IMR-90 (cell line): ENCODE results near the gene KANK3. TPM values are rescaled to one million over a fixed set of nuclear protein-coding genes. Genes with fewer than 3 reads are reported as not detected.

Experiments
- ATAC-seq: fragments of 200-7000 bp; cut with Tn5 transposase; 2 replicates; pipeline ENCODE4 v1.9.1; 2020; ENCODE audit warnings: low read depth, mild to moderate bottlenecking, moderate library complexity
- Bru-seq: library from RNA; stranded (reverse); fragments of 400-500 nt; gene quantifications from one replicate; lab custom pipeline; 2021; lab: Mats Ljungman, UMichigan
- BruChase-seq, 2 experiments: library from RNA; stranded (reverse); fragments of 400-500 nt; gene quantifications; one replicate each; lab custom pipeline; 2021; lab: Mats Ljungman, UMichigan
- BruUV-seq: library from RNA; stranded (reverse); fragments of 400-500 nt; replicated peaks from 2 replicates; lab custom pipeline; 2021; lab: Mats Ljungman, UMichigan
- CTCF ChIA-PET: fragments of 300-600 bp; formaldehyde crosslinking; extraction: SDS; loops from one replicate; lab custom pipeline; 2021; ENCODE audit warnings: antibody characterized with exemption; lab: Yijun Ruan, JAX
- POLR2A ChIA-PET: fragments of 300-600 bp; sonication (Branson Sonifier 250); formaldehyde crosslinking; loops from one replicate; lab custom pipeline; 2022; ENCODE audit warnings: antibody characterized with exemption; ENCODE audit not compliant: unreplicated experiment; lab: Charles Lee
- DNase-seq: peaks from one replicate; pipeline ENCODE4 v3.0.0; 2013
- H2AFZ ChIP-seq: replicated peaks from 2 replicates; pipeline ENCODE3; 2013; ENCODE audit warnings: low read length, mild to moderate bottlenecking; ENCODE audit not compliant: poor library complexity
- H2AK5ac ChIP-seq: 2 replicates; pipeline ENCODE4 v1.6.1; 2013; ENCODE audit warnings: low read depth, low read length, inconsistent platforms
- H2AK9ac ChIP-seq: replicated peaks from 2 replicates; pipeline ENCODE3; 2013; ENCODE audit warnings: mild to moderate bottlenecking, low read depth, low read length, moderate library complexity; ENCODE audit not compliant: poor library complexity
- H2BK120ac ChIP-seq: 2 replicates; pipeline ENCODE4 v1.6.1; 2013; ENCODE audit warnings: low read depth, low read length, inconsistent platforms
- H2BK15ac ChIP-seq: 3 replicates; pipeline ENCODE4 v1.6.1; 2013; ENCODE audit warnings: low read depth, low read length, inconsistent platforms
- H2BK20ac ChIP-seq: 2 replicates; pipeline ENCODE4 v1.6.1; 2013; ENCODE audit warnings: low read depth, mild to moderate bottlenecking, inconsistent platforms, low read length, moderate library complexity
- H2BK5ac ChIP-seq: 2 replicates; pipeline ENCODE4 v1.6.1; 2013; ENCODE audit warnings: mild to moderate bottlenecking, low read depth, low read length, inconsistent platforms; ENCODE audit not compliant: poor library complexity, severe bottlenecking
- H3K14ac ChIP-seq: replicated peaks from 2 replicates; pipeline ENCODE4 v1.6.1; 2013; ENCODE audit warnings: low read depth, low read length, inconsistent platforms
- H3K18ac ChIP-seq: 2 replicates; pipeline ENCODE4 v1.6.1; 2013; ENCODE audit warnings: low read depth, low read length, control low read depth
- H3K23ac ChIP-seq: 2 replicates; pipeline ENCODE4 v1.6.1; 2013; ENCODE audit warnings: low read depth, low read length, inconsistent platforms
- H3K27ac ChIP-seq: 2 replicates; pipeline ENCODE4 v1.5.1; 2013; ENCODE audit warnings: mild to moderate bottlenecking, control low read depth, low read length; ENCODE audit not compliant: insufficient read depth
- H3K27me3 ChIP-seq: 2 replicates; pipeline ENCODE4 v1.6.1; 2013; ENCODE audit warnings: low read length; ENCODE audit not compliant: control insufficient read depth, insufficient read depth
- H3K36me3 ChIP-seq: 2 replicates; pipeline ENCODE4 v1.6.1; 2013; ENCODE audit warnings: low read length, mixed read lengths; ENCODE audit not compliant: control insufficient read depth, insufficient read depth
- H3K4ac ChIP-seq: 2 replicates; pipeline ENCODE4 v1.6.1; 2013; ENCODE audit warnings: low read depth, low read length, inconsistent platforms
- H3K4me1 ChIP-seq: 2 replicates; pipeline ENCODE4 v1.6.1; 2013; ENCODE audit warnings: low read length, mixed read lengths; ENCODE audit not compliant: control insufficient read depth, insufficient read depth
- H3K4me2 ChIP-seq: 2 replicates; pipeline ENCODE4 v1.6.1; 2013; ENCODE audit warnings: low read depth, mild to moderate bottlenecking, control low read depth, low read length, moderate library complexity
- H3K4me3 ChIP-seq: 2 replicates; pipeline ENCODE4 v1.5.1; 2013; ENCODE audit warnings: low read depth, mild to moderate bottlenecking, control low read depth, low read length, moderate library complexity; ENCODE audit not compliant: insufficient read depth
- H3K56ac ChIP-seq: 2 replicates; pipeline ENCODE4 v1.6.1; 2013; ENCODE audit warnings: low read length, inconsistent platforms; ENCODE audit not compliant: insufficient read depth; ENCODE audit errors: extremely low read depth
- H3K79me1 ChIP-seq, 2 experiments: 2 replicates each; pipeline ENCODE4 v1.6.1; 2013; ENCODE audit warnings: low read length in 2 of 2, inconsistent platforms in 1 of 2, low read depth in 1 of 2
- H3K9ac ChIP-seq: 2 replicates; pipeline ENCODE4 v1.6.1; 2013; ENCODE audit warnings: low read depth, low read length, control low read depth
- H3K9me1 ChIP-seq: 2 replicates; pipeline ENCODE4 v1.6.1; 2013; ENCODE audit warnings: low read length, inconsistent platforms; ENCODE audit not compliant: insufficient read depth
- H3K9me3 ChIP-seq: 2 replicates; pipeline ENCODE4 v1.6.1; 2013; ENCODE audit warnings: low read length; ENCODE audit not compliant: control insufficient read depth, insufficient read depth
- H4K20me1 ChIP-seq: 2 replicates; pipeline ENCODE4 v1.6.1; 2013; ENCODE audit warnings: low read length, inconsistent platforms; ENCODE audit not compliant: insufficient read depth
- H4K5ac ChIP-seq: 2 replicates; pipeline ENCODE4 v1.6.1; 2013; ENCODE audit warnings: mild to moderate bottlenecking, low read depth, low read length, control low read depth
- H4K8ac ChIP-seq, 2 experiments: 2 replicates each; pipeline ENCODE4 v1.6.1; 2013; ENCODE audit warnings: low read depth in 2 of 2, low read length in 2 of 2, control low read depth in 1 of 2, inconsistent platforms in 1 of 2
- H4K91ac ChIP-seq: 2 replicates; pipeline ENCODE4 v1.6.1; 2013; ENCODE audit warnings: low read depth, low read length, inconsistent platforms; ENCODE audit not compliant: insufficient read depth
- FOS ChIP-seq: fragments of 150-350 bp; IDR thresholded peaks from 2 replicates; pipeline ENCODE4 v1.6.1; 2016; ENCODE audit warnings: low read depth, low read length
- RCOR1 ChIP-seq: IDR thresholded peaks from 2 replicates; pipeline ENCODE4 v1.6.1; 2012; ENCODE audit warnings: mild to moderate bottlenecking, low read length, improper control_type of control experiment; ENCODE audit not compliant: insufficient replicate concordance
- RFX5 ChIP-seq: IDR thresholded peaks from 2 replicates; pipeline ENCODE4 v1.8.0; 2012; ENCODE audit warnings: low read depth, mild to moderate bottlenecking, low read length, moderate library complexity
- WGBS, 2 experiments: methylation state at CpG; one replicate each; pipeline versions ENCODE4 v1.1.5 to v1.1.7; 2013; ENCODE audit warnings: missing lambda C conversion rate in 2 of 2; ENCODE audit not compliant: insufficient read length in 1 of 2; ENCODE audit errors: extremely low coverage in 2 of 2; 5-methylcytosine and 5-hydroxymethylcytosine counted together
- dilution Hi-C: fragments of 300-500 bp; cut with HindIII; formaldehyde crosslinking; loops from one replicate; pipeline ENCODE4 v1.14.3; 2018; ENCODE audit warnings: low sequenced_read_pairs; ENCODE audit not compliant: unreplicated experiment
- in situ Hi-C: fragments of 300-500 bp; cut with MboI; formaldehyde crosslinking; loops from 3 replicates; pipeline ENCODE4 v1.14.3; 2019; ENCODE audit warnings: low sequenced_read_pairs, inconsistent platforms, mixed read lengths
- intact Hi-C: fragments of 100-400 bp; cut with micrococcal nuclease; formaldehyde crosslinking; loops from 2 replicates; pipeline ENCODE4 v1.10.0; 2022
- long read RNA-seq: library from polyadenylated mRNA; unstranded; transcript quantifications from one replicate; pipeline ENCODE4 v2.0.0, GENCODE V29; 2021; ENCODE audit not compliant: unreplicated experiment
- polyA plus RNA-seq, 3 experiments: library from polyadenylated mRNA; depleted of rRNA; stranded (reverse); fragments of >200 nt; gene quantifications; 2 replicates each; pipeline ENCODE4 v1.2.3, GENCODE V29; 2012; ENCODE audit warnings: low replicate concordance in 1 of 3
- total RNA-seq: library from RNA; depleted of rRNA; stranded (reverse); fragments of >200 nt; gene quantifications from 2 replicates; pipeline ENCODE4 v1.2.3, GENCODE V29; 2012; rRNA removed

KANK3 gene
- total RNA-seq: not detected in 2 replicates
- polyA plus RNA-seq (2012; rRNA removed): 0.04 and 0.07 TPM in 2 replicates
- polyA plus RNA-seq (2012; cell fraction: cytosol; rRNA removed): 0.05 and 0.08 TPM in 2 replicates
- 0.18 and 0.84 TPM in 2 replicates for polyA plus RNA-seq (2012; cell fraction: nucleus; rRNA removed; ENCODE audit: low replicate concordance)
- Bru-seq, nascent RNA: percentile 27 among the genes with signal in this experiment
- percentile 41 among the genes with signal in this experiment for BruChase-seq, experiment 1, labeled RNA remaining after a 6-hour chase
- percentile 32 among the genes with signal in this experiment for BruChase-seq, experiment 2, labeled RNA remaining after a 2-hour chase
- long read RNA-seq, partial matches to known transcripts: 0 of 1 reads
- long read RNA-seq, other reads (novel, unspliced or antisense): 1 of 1 reads

DNA sequence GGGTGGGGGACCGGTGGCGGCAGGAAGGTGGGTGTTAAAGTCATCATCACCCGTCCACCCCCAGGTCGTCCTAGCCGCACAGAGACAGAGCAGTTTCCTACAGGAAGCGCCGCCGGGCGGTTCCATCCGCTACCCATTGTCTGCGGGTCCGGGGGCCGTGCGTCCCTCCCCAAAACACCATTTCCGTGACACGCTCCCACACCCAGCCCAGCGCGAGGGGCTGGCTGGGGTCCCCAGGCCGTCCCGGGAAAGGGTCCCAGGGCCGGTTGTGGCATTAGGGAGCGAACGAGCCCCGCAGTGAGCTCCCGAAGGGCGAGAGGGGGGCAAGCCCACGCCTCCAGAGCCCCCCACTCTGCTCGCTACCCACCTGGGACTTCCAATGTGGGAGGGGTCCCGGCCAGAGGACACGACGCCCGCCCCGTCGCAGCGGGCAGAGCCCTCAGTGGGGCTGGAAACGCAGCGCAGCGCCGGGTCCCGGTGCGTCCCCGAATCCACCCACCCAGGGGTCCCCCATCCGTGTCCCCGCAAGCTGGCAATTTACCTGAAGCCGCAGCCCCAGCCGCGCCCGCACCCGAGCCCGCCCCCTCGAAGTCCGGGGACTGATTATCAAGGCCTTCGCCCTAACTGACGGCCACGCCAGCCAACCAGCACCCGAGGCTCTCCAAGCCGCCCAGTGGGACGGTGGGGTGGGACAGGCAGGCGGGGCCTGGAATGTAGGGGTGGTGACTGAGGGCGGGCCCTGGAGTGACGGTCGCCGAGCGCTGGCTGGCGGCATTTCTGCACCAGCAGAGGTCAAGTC, at the start of gene KANK3:
TSS of gene KANK3 (minus strand) at position 579 of the 799 bp plus-strand sequence. CDS start 5,434 bp downstream, outside the sequence.
- Histone ChIP-seq H2AK9ac (no peak within 1 kb of the TSS), H3K4ac (no peak within 1 kb of the TSS), H3K36me3 (no peaks in the 10 kb centered on the region), H2AK5ac (no peak within 1 kb of the TSS; the same call in 1 of the 2 replicates), H2BK5ac (no peak within 1 kb of the TSS), H2BK20ac (no peak within 1 kb of the TSS), H3K79me1 (no peaks in the 10 kb centered on the region), H3K14ac (no peak within 1 kb of the TSS), H4K20me1 (no peaks in the 10 kb centered on the region), H2BK15ac (no peak within 1 kb of the TSS), H3K27ac (no peak within 1 kb of the TSS), H3K9me1 (no peaks in the 10 kb centered on the region), H3K27me3 (peaks cover 12% of the 10 kb centered on the region; the same call in 1 of the 2 replicates), H3K4me3 (peak within 1 kb of the TSS; percentile 44), H3K4me2 (peak within 1 kb of the TSS; percentile 83), H3K56ac (no peak within 1 kb of the TSS), H4K91ac (no peak within 1 kb of the TSS), H2BK120ac (no peak within 1 kb of the TSS), H3K4me1 (peaks cover 4% of the 10 kb centered on the region; the same call in 1 of the 2 replicates), H2AFZ (peak within 1 kb of the TSS; percentile 90), H3K9ac (no peak within 1 kb of the TSS), H4K8ac (peak within 1 kb of the TSS in 1 of 2 experiments; percentile 50; a peak in 1 of 4 replicates), H3K23ac (no peak within 1 kb of the TSS), H3K18ac (no peak within 1 kb of the TSS), H4K5ac (no peak within 1 kb of the TSS), H3K9me3 (no peaks in the 10 kb centered on the region)
- peak; percentile 90 for DNase-seq
- whole genome bisulfite sequencing, 2 experiments: 6% methylated on average over 29 of the region's 65 CpGs; no CpG with 5 or more reads in 1 of the 2 experiments
- POLR2A ChIA-PET: no interaction called here
- ATAC-seq: peak; percentile 100
- no TSS peak for BruUV-seq
- intact Hi-C loops: no loop called here
- CTCF ChIA-PET: interaction anchor here (0.7 kb wide), 1 partner anchor 12 kb away, joined by 3 read pairs; no protein-coding TSS in a partner anchor
- TF ChIP-seq RCOR1: no peak
- no peak for TF ChIP-seq RFX5
- peak; percentile 28; the same call in 1 of the 2 replicates for TF ChIP-seq FOS
- in situ Hi-C loops: loop anchor here (5.0 kb wide), 1 partner anchor 229 kb away; no protein-coding TSS in a partner anchor
- dilution Hi-C loops: no loop called here
